ENCODE data around the gene MTREX.
A peak's percentile ranks its signal among the peaks of the same experiment; 100 is the strongest.

MTREX gene

GRCh38 chr5:55305345-55305744, 2.4 kb upstream of the MTREX start:
- DNase-seq, result no peak
- in situ Hi-C loops (cut with HindIII; ENCODE audit: low pct_ligation_motif_present, low sequenced_read_pairs), result no loop called here
- H3K27me3 ChIP-seq (replicated peaks), result no peaks in the 10 kb centered on the region
- no peak overlapping the region for H3K27ac ChIP-seq
- peaks cover 8% of the 10 kb centered on the region for H3K36me3 ChIP-seq (replicated peaks)
- H3K4me3 ChIP-seq (ENCODE audit: low read depth, low read length), result no peak overlapping the region
- TF ChIP-seq CTCF (IDR thresholded peaks at IDR 0.05; ENCODE audit: low read depth, low read length, missing control alignments), result no peak

DNA sequence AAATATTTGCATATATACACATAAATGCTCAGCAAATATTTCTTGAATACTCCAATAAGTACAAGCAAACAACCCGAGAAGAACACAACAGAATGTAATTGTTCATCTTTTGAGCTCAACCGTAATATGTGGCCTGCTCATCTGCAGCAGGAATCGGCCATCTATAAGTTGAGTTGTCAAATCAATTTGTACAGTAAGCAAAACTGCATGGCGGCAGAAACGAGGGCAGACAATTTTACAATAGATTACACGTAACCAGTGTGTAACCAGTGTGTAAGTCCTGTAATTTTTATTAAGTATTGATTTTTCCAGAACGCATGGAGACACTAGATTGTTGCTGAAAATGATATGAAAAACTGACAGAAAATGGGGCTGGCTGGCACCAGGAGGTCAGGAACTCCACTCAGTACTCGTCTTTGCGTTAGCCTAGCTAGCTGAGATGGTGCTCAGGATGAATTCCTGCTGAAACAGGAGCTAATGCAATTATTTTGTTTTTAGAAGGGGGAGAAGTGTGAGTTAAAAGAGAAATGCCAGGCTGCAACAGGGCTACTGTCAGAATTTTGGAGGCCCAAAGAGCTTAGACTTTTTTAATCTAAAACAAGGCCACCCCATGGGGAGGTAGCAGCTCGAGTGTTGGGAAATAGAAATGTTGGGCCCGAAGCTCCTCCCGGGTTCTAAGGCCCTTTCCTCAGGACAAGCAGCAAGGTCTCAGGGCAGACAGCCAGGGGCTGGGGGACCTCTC, 977 bp upstream of the MTREX start:
- Histone ChIP-seq H3K36me3 (replicated peaks) (no peaks in the 10 kb centered on the region), H3K27me3 (replicated peaks) (no peaks in the 10 kb centered on the region), H3K4me3 (ENCODE audit: low read depth, low read length) (peak overlapping the region; percentile 89), H3K27ac (peak overlapping the region; percentile 95)
- in situ Hi-C loops (cut with HindIII; ENCODE audit: low pct_ligation_motif_present, low sequenced_read_pairs), result no loop called here
- no peak for TF ChIP-seq CTCF (IDR thresholded peaks at IDR 0.05; ENCODE audit: low read depth, low read length, missing control alignments)
- peak; percentile 6 for DNase-seq

GRCh38 chr5:55308254-55308836, 556 bp downstream of the MTREX start:
- DNase-seq, result no peak
- no peak for TF ChIP-seq CTCF (IDR thresholded peaks at IDR 0.05; ENCODE audit: low read depth, low read length, missing control alignments)
- H3K36me3 ChIP-seq (replicated peaks), result no peaks in the 10 kb centered on the region
- peak overlapping the region; percentile 89 for H3K4me3 ChIP-seq (ENCODE audit: low read depth, low read length)
- no peaks in the 10 kb centered on the region for H3K27me3 ChIP-seq (replicated peaks)
- H3K27ac ChIP-seq, result peak overlapping the region; percentile 95
- in situ Hi-C loops (cut with HindIII; ENCODE audit: low pct_ligation_motif_present, low sequenced_read_pairs), result no loop called here

- no peak for TF ChIP-seq CTCF (IDR thresholded peaks at IDR 0.05; ENCODE audit: low read depth, low read length, missing control alignments)
- Histone ChIP-seq H3K4me3 (ENCODE audit: low read depth, low read length) (no peak overlapping the region), H3K36me3 (replicated peaks) (no peaks in the 10 kb centered on the region), H3K27ac (no peak overlapping the region), H3K27me3 (replicated peaks) (no peaks in the 10 kb centered on the region)
- in situ Hi-C loops (cut with HindIII; ENCODE audit: low pct_ligation_motif_present, low sequenced_read_pairs), result no loop called here
- DNase-seq, result no peak
These were observed 6.3 kb downstream of the MTREX start for GRCh38 chr5:55313870-55314617.

- in situ Hi-C loops (cut with HindIII; ENCODE audit: low pct_ligation_motif_present, low sequenced_read_pairs), result no loop called here
- no peaks in the 10 kb centered on the region for H3K36me3 ChIP-seq (replicated peaks)
- no peak overlapping the region for H3K4me3 ChIP-seq (ENCODE audit: low read depth, low read length)
- DNase-seq, result no peak
- H3K27ac ChIP-seq, result no peak overlapping the region
- TF ChIP-seq CTCF (IDR thresholded peaks at IDR 0.05; ENCODE audit: low read depth, low read length, missing control alignments), result no peak
- H3K27me3 ChIP-seq (replicated peaks), result no peaks in the 10 kb centered on the region
These were observed 8.5 kb downstream of the MTREX start for GRCh38 chr5:55316289-55316688.
